GM23338 (cell line): ENCODE results near the gene ZNF326.

Experiments
- CTCF ChIP-seq, 2 experiments: fragments of 200-600 bp in 1 of 2; sonication (generic) in 1 of 2; conservative IDR thresholded peaks; 2 replicates each; pipeline versions ENCODE4 v1.5.1 to v1.6.1; 2016 to 2017; ENCODE audit warnings: antibody characterized with exemption in 2 of 2, low read depth in 2 of 2, mild to moderate bottlenecking in 2 of 2, moderate library complexity in 1 of 2
- EZH2 ChIP-seq: fragments of 200-600 bp; sonication (generic); IDR thresholded peaks from one replicate; pipeline ENCODE4 v1.8.0; 2017; ENCODE audit warnings: antibody characterized with exemption, mild to moderate bottlenecking, low read depth; ENCODE audit not compliant: unreplicated experiment
- JUNB ChIP-seq: IDR thresholded peaks from one replicate; pipeline ENCODE4 v1.6.1; 2016; ENCODE audit warnings: antibody characterized with exemption; ENCODE audit not compliant: unreplicated experiment
- POLR2AphosphoS5 ChIP-seq: IDR thresholded peaks from 2 replicates; pipeline ENCODE4 v1.6.1; 2016; ENCODE audit warnings: antibody characterized with exemption, low read depth
- TF ChIP-seq, protein P1 (sequence below): IDR thresholded peaks from one replicate; pipeline ENCODE4 v1.6.1; 2018; ENCODE audit warnings: antibody characterized with exemption; ENCODE audit not compliant: unreplicated experiment

DNA sequence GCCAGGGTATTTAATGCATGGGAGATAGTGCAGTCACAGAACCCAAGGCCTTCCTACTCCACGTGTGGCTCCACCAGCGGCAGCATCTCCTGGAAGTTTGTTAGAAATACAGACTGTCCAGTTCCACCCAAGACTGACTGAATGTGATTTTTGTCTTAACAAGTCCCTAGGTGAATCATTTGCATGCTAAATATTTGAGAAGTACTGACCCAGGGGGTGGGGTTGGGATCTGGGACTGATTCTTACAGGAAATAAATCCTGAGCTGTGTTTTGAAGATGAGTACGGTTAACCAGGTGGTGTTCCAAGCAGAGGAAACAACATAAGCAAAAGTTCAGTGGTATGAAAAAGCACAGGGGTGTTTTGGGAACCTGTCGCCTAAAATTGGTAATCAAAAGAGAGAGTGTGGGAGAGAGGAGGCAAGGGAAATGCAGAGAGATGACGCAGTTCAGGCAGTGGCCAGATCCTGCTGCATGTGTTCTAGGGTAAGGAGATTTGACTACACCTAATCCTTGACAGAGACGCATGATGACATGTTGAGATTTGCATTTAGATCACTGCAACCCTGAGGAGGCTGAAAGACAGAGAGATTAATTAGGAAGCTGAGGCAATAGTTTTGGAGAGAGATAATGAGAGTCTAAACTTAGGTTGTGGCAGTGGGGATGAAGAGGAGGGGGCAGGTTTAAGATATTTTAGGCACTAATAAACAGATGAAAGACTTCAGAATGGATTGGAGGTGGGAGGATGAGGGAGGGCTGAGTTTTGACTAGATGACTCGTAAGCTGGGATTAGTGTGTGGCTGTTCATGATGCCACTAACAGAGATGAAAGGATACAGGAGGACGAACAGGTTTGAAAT lies 3.7 kb upstream of the ZNF326 start:
- TF ChIP-seq CTCF (conservative IDR thresholded peaks at IDR 0.05; ENCODE audit: low read depth in 2 of 2) (no peak), EZH2 (no peak), JUNB (no peak), POLR2AphosphoS5 (no peak)
- TF ChIP-seq, protein P1, sequence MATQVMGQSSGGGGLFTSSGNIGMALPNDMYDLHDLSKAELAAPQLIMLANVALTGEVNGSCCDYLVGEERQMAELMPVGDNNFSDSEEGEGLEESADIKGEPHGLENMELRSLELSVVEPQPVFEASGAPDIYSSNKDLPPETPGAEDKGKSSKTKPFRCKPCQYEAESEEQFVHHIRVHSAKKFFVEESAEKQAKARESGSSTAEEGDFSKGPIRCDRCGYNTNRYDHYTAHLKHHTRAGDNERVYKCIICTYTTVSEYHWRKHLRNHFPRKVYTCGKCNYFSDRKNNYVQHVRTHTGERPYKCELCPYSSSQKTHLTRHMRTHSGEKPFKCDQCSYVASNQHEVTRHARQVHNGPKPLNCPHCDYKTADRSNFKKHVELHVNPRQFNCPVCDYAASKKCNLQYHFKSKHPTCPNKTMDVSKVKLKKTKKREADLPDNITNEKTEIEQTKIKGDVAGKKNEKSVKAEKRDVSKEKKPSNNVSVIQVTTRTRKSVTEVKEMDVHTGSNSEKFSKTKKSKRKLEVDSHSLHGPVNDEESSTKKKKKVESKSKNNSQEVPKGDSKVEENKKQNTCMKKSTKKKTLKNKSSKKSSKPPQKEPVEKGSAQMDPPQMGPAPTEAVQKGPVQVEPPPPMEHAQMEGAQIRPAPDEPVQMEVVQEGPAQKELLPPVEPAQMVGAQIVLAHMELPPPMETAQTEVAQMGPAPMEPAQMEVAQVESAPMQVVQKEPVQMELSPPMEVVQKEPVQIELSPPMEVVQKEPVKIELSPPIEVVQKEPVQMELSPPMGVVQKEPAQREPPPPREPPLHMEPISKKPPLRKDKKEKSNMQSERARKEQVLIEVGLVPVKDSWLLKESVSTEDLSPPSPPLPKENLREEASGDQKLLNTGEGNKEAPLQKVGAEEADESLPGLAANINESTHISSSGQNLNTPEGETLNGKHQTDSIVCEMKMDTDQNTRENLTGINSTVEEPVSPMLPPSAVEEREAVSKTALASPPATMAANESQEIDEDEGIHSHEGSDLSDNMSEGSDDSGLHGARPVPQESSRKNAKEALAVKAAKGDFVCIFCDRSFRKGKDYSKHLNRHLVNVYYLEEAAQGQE, result no peak
